Neural crest cell (in vitro differentiated cells): ENCODE results near the gene VAMP2. TPM values are rescaled to one million over a fixed set of nuclear protein-coding genes. Genes with fewer than 3 reads are reported as not detected.

ENCODE experiments used
- DNase-seq: peaks from one replicate; pipeline ENCODE4 v3.0.0; 2021; ENCODE audit warnings: low read depth, mixed read lengths, low spot score
- H3K27ac Mint-ChIP-seq: one replicate; pipeline ENCODE4 v1.8.0; 2021; ENCODE audit warnings: mild to moderate bottlenecking, mixed read lengths; ENCODE audit not compliant: unreplicated experiment
- H3K27me3 Mint-ChIP-seq: 2 replicates; pipeline ENCODE4 v1.8.0; 2021; ENCODE audit warnings: low read depth, mild to moderate bottlenecking, mixed read lengths
- H3K36me3 Mint-ChIP-seq: 2 replicates; pipeline ENCODE4 v1.8.0; 2021; ENCODE audit warnings: low read depth, mild to moderate bottlenecking, mixed read lengths
- H3K4me1 Mint-ChIP-seq: 2 replicates; pipeline ENCODE4 v1.8.0; 2021; ENCODE audit warnings: mixed read lengths
- H3K4me3 Mint-ChIP-seq: one replicate; pipeline ENCODE4 v1.8.0; 2021; ENCODE audit warnings: mild to moderate bottlenecking, mixed read lengths
- H3K9me3 Mint-ChIP-seq: 2 replicates; pipeline ENCODE4 v1.8.0; 2021; ENCODE audit warnings: mixed read lengths
- CTCF ChIP-seq: fragments of 200-600 bp; sonication (generic); conservative IDR thresholded peaks from 2 replicates; pipeline ENCODE4 v1.5.0; 2021; ENCODE audit warnings: antibody characterized with exemption, mild to moderate bottlenecking
- total RNA-seq: library from RNA; stranded (reverse); gene quantifications from 2 replicates; pipeline ENCODE4 v1.2.1, GENCODE V29; 2021

The VAMP2 gene
- total RNA-seq, 1 donor from 2014 or later = 49.7 TPM

GRCh38 chr17:8151120-8151640, 11.6 kb downstream of the VAMP2 start:
- TF ChIP-seq CTCF = no peak
- Mint-ChIP-seq H3K27ac (peak overlapping the region; percentile 94), H3K4me3 (peak overlapping the region; percentile 96), H3K27me3 (no peaks in the 10 kb centered on the region), H3K4me1 (peaks cover 6% of the 10 kb centered on the region), H3K36me3 (peaks cover 1% of the 10 kb centered on the region), H3K9me3 (no peaks in the 10 kb centered on the region)
- peak; percentile 71 for DNase-seq

- Mint-ChIP-seq H3K4me3 (peak overlapping the region; percentile 96), H3K9me3 (no peaks in the 10 kb centered on the region)
- no peak for TF ChIP-seq CTCF
Measured at GRCh38 chr17:8150194-8151119, 12.3 kb downstream of the VAMP2 start.

GRCh38 chr17:8149419-8150193, 13.1 kb downstream of the VAMP2 start:
- peaks cover 6% of the 10 kb centered on the region for H3K4me1 Mint-ChIP-seq
- H3K9me3 Mint-ChIP-seq = no peaks in the 10 kb centered on the region
- no peak for TF ChIP-seq CTCF
- no peak for DNase-seq
- H3K4me3 Mint-ChIP-seq = peak overlapping the region; percentile 50
- H3K27ac Mint-ChIP-seq = no peak overlapping the region
- H3K27me3 Mint-ChIP-seq = no peaks in the 10 kb centered on the region
- peaks cover 4% of the 10 kb centered on the region for H3K36me3 Mint-ChIP-seq

More at GRCh38 chr17:8150194-8151119, 12.3 kb downstream of the VAMP2 start:
- DNase-seq = no peak
- H3K36me3 Mint-ChIP-seq = peaks cover 4% of the 10 kb centered on the region
- H3K27me3 Mint-ChIP-seq = no peaks in the 10 kb centered on the region
- peaks cover 6% of the 10 kb centered on the region for H3K4me1 Mint-ChIP-seq
- peak overlapping the region; percentile 12 for H3K27ac Mint-ChIP-seq

- H3K27ac Mint-ChIP-seq = no peak overlapping the region
- peak overlapping the region; percentile 19 for H3K4me3 Mint-ChIP-seq
- H3K9me3 Mint-ChIP-seq = no peaks in the 10 kb centered on the region
- no peak for DNase-seq
- no peak for TF ChIP-seq CTCF
- H3K27me3 Mint-ChIP-seq = no peaks in the 10 kb centered on the region
- H3K36me3 Mint-ChIP-seq = peaks cover 4% of the 10 kb centered on the region
- H3K4me1 Mint-ChIP-seq = peaks cover 6% of the 10 kb centered on the region
Measured at GRCh38 chr17:8148560-8148959, 14.2 kb downstream of the VAMP2 start.

DNA sequence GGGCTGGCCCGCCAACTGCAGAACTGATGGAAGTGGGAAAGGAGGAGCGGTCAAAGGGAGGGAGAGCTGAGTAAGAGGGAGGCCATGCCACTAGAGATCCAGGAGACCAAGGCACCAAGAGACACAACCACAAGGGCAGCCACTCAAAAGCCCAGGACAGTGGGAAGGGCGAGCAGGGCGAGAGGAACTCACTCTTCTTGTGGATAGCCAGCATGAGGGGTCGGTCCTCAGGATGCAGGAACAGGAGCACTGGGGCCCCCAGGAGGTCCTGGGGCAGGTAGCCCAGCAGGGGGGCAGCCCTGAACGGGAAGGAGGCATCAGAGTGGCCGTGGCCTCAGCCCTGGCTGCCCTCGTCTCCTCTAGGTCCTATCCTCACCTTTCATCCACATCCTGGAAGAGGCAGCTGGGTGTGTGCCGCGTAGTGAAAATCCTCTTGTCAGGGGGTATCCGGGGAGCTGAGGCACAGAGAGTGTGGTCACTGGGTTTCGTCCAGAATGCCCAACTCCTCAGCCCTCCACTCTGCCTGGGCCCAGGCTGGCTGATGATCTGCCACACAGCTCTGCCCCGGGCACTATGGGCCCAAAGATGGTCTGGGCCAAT, 14.8 kb downstream of the VAMP2 start:
- Mint-ChIP-seq H3K27ac (peak overlapping the region; percentile 78), H3K27me3 (no peaks in the 10 kb centered on the region), H3K36me3 (peaks cover 4% of the 10 kb centered on the region), H3K4me3 (no peak overlapping the region), H3K9me3 (no peaks in the 10 kb centered on the region), H3K4me1 (peaks cover 6% of the 10 kb centered on the region)
- no peak for DNase-seq
- TF ChIP-seq CTCF = no peak
